Pancreas (tissue), 10 donors: ENCODE measurements around the gene RNF39. TPM values are rescaled to one million over a fixed set of nuclear protein-coding genes. Genes with fewer than 3 reads are reported as not detected.

Experiments used
- ATAC-seq, 4 donors: fragments of 200-7000 bp; cut with Tn5 transposase; one replicate each; pipeline versions ENCODE4 v1.8.0 to v1.9.1; 2020; ENCODE audit warnings: mild to moderate bottlenecking in 4 of 4, moderate library complexity in 4 of 4
- DNase-seq, 6 donors: peaks; one replicate each; pipeline ENCODE4 v3.0.0-alpha.2; 2020
- FAIRE-seq: peaks from 2 replicates; lab custom pipeline; 2012; peaks lifted over from hg19 to GRCh38; lab: Jason Lieb, UNC
- H3K27ac ChIP-seq, 4 donors: fragments of 200-600 bp; sonication (generic); 1 replicate in 3 of 4; 2 replicates in 1 of 4; pipeline versions ENCODE4 v1.5.0 to v1.8.0; 2020
- H3K27me3 ChIP-seq, 4 donors: fragments of 200-600 bp; one replicate each; pipeline ENCODE4 v1.8.0; 2021
- H3K36me3 ChIP-seq, 3 donors: fragments of 200-600 bp; sonication (generic) in 1 of 3; one replicate each; pipeline versions ENCODE4 v1.5.0 to v1.8.0; 2020 to 2021
- H3K4me1 ChIP-seq, 3 donors: fragments of 200-600 bp; one replicate each; pipeline ENCODE4 v1.8.0; 2021
- H3K4me3 ChIP-seq, 4 donors: fragments of 200-600 bp; sonication (generic) in 2 of 4; one replicate each; pipeline versions ENCODE4 v1.5.0 to v1.8.0; 2020 to 2021
- H3K9me3 ChIP-seq, 4 donors: fragments of 200-600 bp; one replicate each; pipeline ENCODE4 v1.8.0; 2021
- WGBS, 2 donors: extraction: QIAGEN DNeasy Blood & Tissue Kit; methylation state at CpG; one replicate each; pipeline ENCODE4 v1.1.7; 2013; 5-methylcytosine and 5-hydroxymethylcytosine counted together
- intact Hi-C, 3 donors: fragments of 100-400 bp; cut with DNase I; formaldehyde crosslinking; loops; one replicate each; pipeline versions ENCODE4 v1.11.1 to v1.14.2; 2022
- polyA plus RNA-seq, 2 donors: library from polyadenylated mRNA; stranded (reverse); fragments of 200-250 nt; gene quantifications; one replicate each; pipeline ENCODE4 v1.2.3, GENCODE V29; 2013
- total RNA-seq, 6 donors: library from RNA; stranded (reverse); fragmentation: NEBNext Ultra II Directional in 4 of 6; extraction: Animal tissue kit (Norgen Biotek cat#: 25700) in 4 of 6; gene quantifications; one replicate each; pipeline versions ENCODE4 v1.2.1 to v1.2.4, GENCODE V29; 2021 to 2023
- TF ChIP-seq, protein P1 (sequence below), 4 donors: fragments of 200-600 bp; sonication (generic) in 3 of 4; IDR thresholded peaks; one replicate each; pipeline versions ENCODE4 v1.5.0 to v1.8.0; 2021; ENCODE audit warnings: antibody characterized with exemption in 4 of 4
- donor health status: healthy with polysubstance abuse.
- donor health status: DM: no; HTN: no; CAD: no; lungs with moderate emphysema.
- donor health status: DM: no; HTN: no; CAD: no.
- donor health status: control.
- donor health status: control.
- donor health status: Bipolar disorder and iron deficiency.
- donor health status: DM: yes; HTN: yes; CAD: no.
- donor health status: DM: no; HTN: no; CAD: no.
- donor health status: DM: no; HTN: no; CAD: no.
- donor health status: DM: yes; HTN: yes; CAD: no.

The RNF39 gene
- total and polyA plus RNA-seq, 8 donors = 0.18 to 1.3 (median 0.55) TPM

DNA sequence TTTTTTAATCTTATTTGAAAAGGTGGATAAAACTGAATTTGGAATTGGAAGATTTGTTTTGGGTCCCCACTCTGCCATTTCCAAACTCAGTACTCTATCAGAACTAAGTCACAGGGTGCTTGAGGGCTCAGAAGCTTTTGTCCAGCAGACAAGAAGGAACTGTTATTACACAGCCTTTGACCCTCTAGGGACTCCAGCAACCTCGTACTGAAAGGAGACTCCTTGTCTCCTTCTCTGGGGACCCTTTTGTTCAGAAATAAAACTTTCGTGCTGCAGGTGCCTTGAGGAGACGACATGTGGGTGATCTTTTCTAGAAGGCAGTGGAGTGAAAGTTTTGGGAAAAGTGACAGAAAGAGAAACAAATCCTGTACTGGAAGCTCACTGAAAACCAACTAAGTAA is 21.9 kb downstream of the RNF39 start:
- H3K9me3 ChIP-seq = no peaks in the 10 kb centered on the region
- H3K4me3 ChIP-seq = no peak overlapping the region
- H3K27me3 ChIP-seq = no peaks in the 10 kb centered on the region
- TF ChIP-seq, protein P1, sequence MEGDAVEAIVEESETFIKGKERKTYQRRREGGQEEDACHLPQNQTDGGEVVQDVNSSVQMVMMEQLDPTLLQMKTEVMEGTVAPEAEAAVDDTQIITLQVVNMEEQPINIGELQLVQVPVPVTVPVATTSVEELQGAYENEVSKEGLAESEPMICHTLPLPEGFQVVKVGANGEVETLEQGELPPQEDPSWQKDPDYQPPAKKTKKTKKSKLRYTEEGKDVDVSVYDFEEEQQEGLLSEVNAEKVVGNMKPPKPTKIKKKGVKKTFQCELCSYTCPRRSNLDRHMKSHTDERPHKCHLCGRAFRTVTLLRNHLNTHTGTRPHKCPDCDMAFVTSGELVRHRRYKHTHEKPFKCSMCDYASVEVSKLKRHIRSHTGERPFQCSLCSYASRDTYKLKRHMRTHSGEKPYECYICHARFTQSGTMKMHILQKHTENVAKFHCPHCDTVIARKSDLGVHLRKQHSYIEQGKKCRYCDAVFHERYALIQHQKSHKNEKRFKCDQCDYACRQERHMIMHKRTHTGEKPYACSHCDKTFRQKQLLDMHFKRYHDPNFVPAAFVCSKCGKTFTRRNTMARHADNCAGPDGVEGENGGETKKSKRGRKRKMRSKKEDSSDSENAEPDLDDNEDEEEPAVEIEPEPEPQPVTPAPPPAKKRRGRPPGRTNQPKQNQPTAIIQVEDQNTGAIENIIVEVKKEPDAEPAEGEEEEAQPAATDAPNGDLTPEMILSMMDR (IDR thresholded peaks at IDR 0.05) = no peak
- ATAC-seq (no peak), DNase-seq (no peak), FAIRE-seq (no peak)
- H3K27ac ChIP-seq = no peak overlapping the region
- intact Hi-C loops = no loop called here
- WGBS, 2 donors = 83 to 89% methylated on average over 3 of the region's 3 CpGs
- H3K36me3 ChIP-seq = peaks cover 0 to 4% (median 0%) of the 10 kb centered on the region in 3 donors
- H3K4me1 ChIP-seq = no peaks in the 10 kb centered on the region

DNA sequence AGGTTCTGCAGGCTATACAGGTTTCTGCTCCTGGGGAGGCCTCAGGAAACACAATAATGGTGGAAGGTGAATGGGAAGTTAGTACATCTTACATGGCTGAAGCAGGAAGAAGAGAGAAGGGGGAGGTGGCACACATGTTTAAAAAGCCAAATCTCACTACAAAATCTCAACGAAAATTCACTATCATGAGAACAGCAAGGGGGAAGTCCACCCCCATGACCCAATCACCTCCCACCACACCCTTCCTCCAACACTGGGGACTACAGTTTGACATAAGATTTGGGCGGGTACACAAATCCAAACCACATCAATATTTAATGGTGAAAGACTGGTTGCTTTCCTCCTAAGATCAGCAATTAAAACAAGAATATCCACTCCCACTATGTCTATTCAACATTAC is 28.3 kb downstream of the RNF39 start:
- FAIRE-seq (no peak), ATAC-seq (no peak), DNase-seq (no peak)
- no peaks in the 10 kb centered on the region for H3K36me3 ChIP-seq
- no peaks in the 10 kb centered on the region for H3K9me3 ChIP-seq
- no peaks in the 10 kb centered on the region for H3K27me3 ChIP-seq
- H3K27ac ChIP-seq = no peak overlapping the region
- H3K4me1 ChIP-seq = no peaks in the 10 kb centered on the region
- H3K4me3 ChIP-seq = no peak overlapping the region
- TF ChIP-seq, protein P1 (IDR thresholded peaks at IDR 0.05) = no peak
- intact Hi-C loops = no loop called here
- 58 to 65% methylated on average over 2 of the region's 2 CpGs for WGBS, 2 donors

DNA sequence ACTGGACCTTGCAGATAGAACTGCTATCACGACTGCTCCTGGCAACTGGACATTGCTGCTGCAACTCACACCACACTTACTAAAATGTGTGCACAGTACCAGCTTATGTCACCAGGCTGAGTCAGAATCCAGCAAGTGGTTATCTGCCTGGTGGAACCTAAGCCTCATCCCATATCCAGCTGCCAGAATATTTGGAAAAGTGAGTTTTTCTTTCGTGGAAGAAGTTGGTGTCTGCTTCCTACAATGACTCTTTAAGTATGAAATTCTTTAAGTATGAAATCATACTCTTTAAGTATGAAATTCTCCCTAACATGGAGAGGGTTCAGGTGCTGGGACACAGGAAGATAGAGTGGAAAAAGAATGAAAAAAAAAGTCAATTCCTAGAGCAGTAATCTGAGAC is 30.9 kb downstream of the RNF39 start:
- intact Hi-C loops = no loop called here
- WGBS, 2 donors = 39 to 49% methylated on average over 2 of the region's 2 CpGs
- FAIRE-seq (no peak), ATAC-seq (peak in 2 of 4 donors; percentile 28 to 51), DNase-seq (no peak)
- Histone ChIP-seq H3K9me3 (no peaks in the 10 kb centered on the region), H3K36me3 (no peaks in the 10 kb centered on the region), H3K27ac (peak overlapping the region in 1 of 4 donors; percentile 8), H3K27me3 (no peaks in the 10 kb centered on the region), H3K4me3 (no peak overlapping the region), H3K4me1 (no peaks in the 10 kb centered on the region)
- TF ChIP-seq, protein P1 (IDR thresholded peaks at IDR 0.05) = no peak

DNA sequence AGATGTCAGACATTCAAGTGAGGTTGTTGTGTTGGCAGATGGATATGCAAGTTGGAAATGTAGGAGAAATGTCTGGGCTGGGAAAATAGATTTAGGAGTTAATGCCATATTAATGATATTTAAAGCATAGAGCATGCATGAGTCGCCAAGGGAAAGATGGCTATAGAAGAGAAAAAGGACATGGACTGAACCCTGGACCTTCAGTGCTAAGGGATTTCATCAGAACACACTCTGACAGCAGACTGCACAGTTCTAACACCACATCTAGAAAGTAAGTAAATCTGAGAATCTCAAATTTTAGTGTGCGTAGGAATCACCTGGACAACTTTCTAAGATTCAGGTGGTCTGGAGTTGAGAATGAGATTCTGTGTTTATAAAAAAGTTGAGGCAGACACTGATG is 31.8 kb downstream of the RNF39 start:
- ATAC-seq = no peak
- Histone ChIP-seq H3K27me3 (no peaks in the 10 kb centered on the region), H3K9me3 (no peaks in the 10 kb centered on the region), H3K4me1 (no peaks in the 10 kb centered on the region), H3K36me3 (no peaks in the 10 kb centered on the region), H3K27ac (no peak overlapping the region), H3K4me3 (no peak overlapping the region)
- 96% methylated on average over 2 of the region's 2 CpGs for WGBS, 2 donors
- no peak for DNase-seq
- intact Hi-C loops = no loop called here
- FAIRE-seq = no peak
- TF ChIP-seq, protein P1 (IDR thresholded peaks at IDR 0.05) = no peak

DNA sequence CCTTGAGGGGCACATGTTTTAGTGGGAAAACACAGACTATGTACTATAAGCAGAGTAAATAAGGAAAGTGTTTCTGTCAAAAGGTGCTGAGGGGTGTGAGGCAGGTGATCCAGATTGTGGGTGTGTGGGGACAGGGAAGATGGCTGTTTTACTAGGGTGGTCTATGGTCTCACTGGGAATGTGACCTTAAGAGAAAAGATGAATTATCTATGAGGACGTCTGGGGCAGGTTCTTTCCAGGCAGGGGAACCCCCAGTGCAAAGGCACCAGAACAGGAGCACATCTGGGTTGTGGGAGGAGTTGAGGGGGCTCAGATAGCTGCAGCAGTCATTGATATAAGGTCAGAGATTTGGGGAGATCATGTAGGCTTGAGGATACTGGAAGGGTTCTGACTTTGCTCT is 32.7 kb downstream of the RNF39 start:
- WGBS, 2 donors = 21 to 30% methylated on average over 1 of the region's 1 CpG
- Histone ChIP-seq H3K9me3 (no peaks in the 10 kb centered on the region), H3K4me3 (no peak overlapping the region), H3K27ac (no peak overlapping the region), H3K27me3 (no peaks in the 10 kb centered on the region), H3K36me3 (no peaks in the 10 kb centered on the region), H3K4me1 (no peaks in the 10 kb centered on the region)
- no peak for DNase-seq
- FAIRE-seq = no peak
- TF ChIP-seq, protein P1 (IDR thresholded peaks at IDR 0.05) = no peak
- intact Hi-C loops = no loop called here
- no peak for ATAC-seq
